Cerebellar nuclear complex (tissue), 1 donor: ENCODE measurements around the gene PCED1B.
"Not testable (repeated sequence)": the region's sequence is repeated elsewhere in the genome, so short reads cannot be mapped to it uniquely, and the experiment has no call there.

Experiments used
- DNase-seq, 2 experiments: peaks; one replicate each; lab custom pipeline; 2025; lab: John Stamatoyannopoulos, UW

The PCED1B gene

GRCh38 chr12:47206450-47207339 lies 127.3 kb downstream of the PCED1B start:
- DNase-seq, result no peak

- DNase-seq, result no peak
These were observed 127.9 kb downstream of the PCED1B start for GRCh38 chr12:47207340-47207717.

GRCh38 chr12:47207829-47208248 lies 128.4 kb downstream of the PCED1B start:
- DNase-seq, result no peak

GRCh38 chr12:47209014-47209413 lies 129.6 kb downstream of the PCED1B start:
- no peak for DNase-seq

- DNase-seq, result no peak
These were observed 131.4 kb downstream of the PCED1B start for GRCh38 chr12:47210776-47211175.

GRCh38 chr12:47212701-47213039 lies 133.2 kb downstream of the PCED1B start:
- no peak for DNase-seq

GRCh38 chr12:47213396-47213795 lies 134.0 kb downstream of the PCED1B start:
- DNase-seq, result no peak

GRCh38 chr12:47214001-47214619 lies 134.7 kb downstream of the PCED1B start:
- DNase-seq, result no peak

GRCh38 chr12:47214771-47215170 lies 135.3 kb downstream of the PCED1B start:
- DNase-seq, result no peak

GRCh38 chr12:47216150-47216677 lies 136.8 kb downstream of the PCED1B start:
- DNase-seq, result no peak

GRCh38 chr12:47217595-47217869 lies 138.1 kb downstream of the PCED1B start:
- DNase-seq, result not testable (repeated sequence)

- no peak for DNase-seq
These were observed 138.8 kb downstream of the PCED1B start for GRCh38 chr12:47218191-47218654.

- DNase-seq, result no peak
These were observed 139.8 kb downstream of the PCED1B start for GRCh38 chr12:47219243-47219642.

GRCh38 chr12:47221256-47222023 lies 142.0 kb downstream of the PCED1B start:
- no peak for DNase-seq

GRCh38 chr12:47222520-47223030 lies 143.2 kb downstream of the PCED1B start:
- DNase-seq, result no peak

GRCh38 chr12:47223031-47223847 lies 143.8 kb downstream of the PCED1B start:
- no peak for DNase-seq

GRCh38 chr12:47223848-47224213 lies 144.4 kb downstream of the PCED1B start:
- no peak for DNase-seq

GRCh38 chr12:47224563-47225133 lies 145.2 kb downstream of the PCED1B start:
- no peak for DNase-seq

- no peak for DNase-seq
These were observed 145.9 kb downstream of the PCED1B start for GRCh38 chr12:47225356-47225755.

GRCh38 chr12:47226199-47226598 lies 146.8 kb downstream of the PCED1B start:
- no peak for DNase-seq

GRCh38 chr12:47228802-47229201 lies 149.4 kb downstream of the PCED1B start:
- DNase-seq, result no peak
